Ovary (tissue), 9 donors: ENCODE measurements around the gene WNK2. TPM values are rescaled to one million over a fixed set of nuclear protein-coding genes. Genes with fewer than 3 reads are reported as not detected.
A peak's percentile ranks its signal among the peaks of the same experiment; 100 is the strongest.
"Not testable (repeated sequence)": the region's sequence is repeated elsewhere in the genome, so short reads cannot be mapped to it uniquely, and the experiment has no call there.

Experiments used
- DNase-seq, 5 donors: peaks; one replicate each; pipeline ENCODE4 v3.0.0-alpha.2; 2019 to 2020
- H3K27ac ChIP-seq, 2 donors: fragments of 200-600 bp; one replicate each; pipeline versions ENCODE4 v1.5.1 to v1.8.0; 2019 to 2022
- H3K27me3 ChIP-seq: fragments of 200-600 bp; one replicate; pipeline ENCODE4 v1.8.0; 2022
- H3K36me3 ChIP-seq: fragments of 200-600 bp; sonication (generic); one replicate; pipeline ENCODE4 v1.5.1; 2019
- H3K4me1 ChIP-seq: one replicate; pipeline ENCODE4 v1.8.1; 2013; ENCODE audit warnings: mild to moderate bottlenecking, moderate library complexity; ENCODE audit not compliant: insufficient read depth
- H3K4me3 ChIP-seq: fragments of 200-600 bp; sonication (generic); one replicate; pipeline ENCODE4 v1.5.1; 2017
- H3K9me3 ChIP-seq, 2 donors: fragments of 200-600 bp in 1 of 2; sonication (generic) in 1 of 2; one replicate each; pipeline versions ENCODE4 v1.5.1 to v1.8.1; 2013 to 2019; ENCODE audit warnings: mild to moderate bottlenecking in 1 of 2, moderate library complexity in 1 of 2
- CTCF ChIP-seq, 3 donors: fragments of 450-650 bp in 2 of 3; fragments of 200-600 bp in 1 of 3; IDR thresholded peaks; one replicate each; pipeline versions ENCODE4 v1.5.1 to v1.8.0; 2016 to 2022; ENCODE audit warnings: antibody characterized with exemption in 3 of 3, mild to moderate bottlenecking in 1 of 3
- EP300 ChIP-seq: sonication (generic); formaldehyde crosslinking; IDR thresholded peaks from one replicate; pipeline ENCODE4 v1.6.1; 2017; ENCODE audit warnings: antibody characterized with exemption
- POLR2A ChIP-seq: fragments of 450-650 bp; IDR thresholded peaks from one replicate; pipeline ENCODE4 v1.6.1; 2017; ENCODE audit warnings: antibody characterized with exemption, mild to moderate bottlenecking, moderate library complexity
- WGBS, 3 donors: extraction: QIAGEN DNeasy Blood & Tissue Kit in 1 of 3; methylation state at CpG; one replicate each; pipeline versions ENCODE4 v1.1.5 to v1.1.7; 2013 to 2017; 5-methylcytosine and 5-hydroxymethylcytosine counted together
- intact Hi-C, 4 donors: fragments of 100-400 bp; cut with DNase I; formaldehyde crosslinking; loops; one replicate each; pipeline versions ENCODE4 v1.11.0 to v1.15.1; 2022 to 2023
- polyA plus RNA-seq, 2 donors: library from polyadenylated mRNA; stranded (reverse); fragments of 200-250 nt in 1 of 2; fragments of 350-450 nt in 1 of 2; fragmentation: Illumina TruSeq in 1 of 2; extraction: RNeasy Lipid Tissue Mini Kit (QIAGEN cat#74804) in 1 of 2; gene quantifications; one replicate each; pipeline ENCODE4 v1.2.3, GENCODE V29; 2013 to 2014
- total RNA-seq, 7 donors: library from RNA; depleted of rRNA in 2 of 7; stranded (reverse); fragments of >200 nt in 2 of 7; fragmentation: NEBNext Ultra II Directional in 3 of 7; extraction: Animal tissue kit (Norgen Biotek cat#: 25700) in 3 of 7; gene quantifications; one replicate each; pipeline versions ENCODE4 v1.1.0 to v1.2.4, GENCODE V29; 2016 to 2023
- donor health status: DM: no; HTN: no; CAD: no; lungs with moderate emphysema.
- donor health status: DM: no; HTN: no; CAD: no.
- donor health status: Bipolar disorder and iron deficiency.
- donor health status: DM: yes; HTN: yes; CAD: no.
- donor health status: DM: no; HTN: no; CAD: no.
- donor health status: DM: yes; HTN: yes; CAD: no.

WNK2 gene
- total and polyA plus RNA-seq, 9 donors = 0.53 to 24.7 (median 4.4) TPM

DNA sequence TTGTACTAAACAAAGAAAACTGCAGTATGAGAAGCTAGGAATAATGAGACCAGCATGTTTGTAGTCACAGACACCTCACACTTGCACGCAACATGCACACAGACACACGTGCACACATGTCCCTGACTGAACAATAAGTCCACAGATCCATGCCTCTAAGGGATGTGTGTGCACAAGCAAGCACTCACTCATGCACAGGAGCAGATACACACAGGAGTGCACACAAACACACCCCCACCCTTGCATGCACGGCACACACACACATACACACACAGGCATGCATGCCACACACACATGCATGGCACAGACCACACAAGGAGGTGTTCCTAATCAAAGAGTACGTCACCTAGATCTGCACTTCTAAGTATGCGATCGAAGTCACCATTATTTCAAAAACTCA lies 156.2 kb downstream of the WNK2 start:
- H3K4me3 ChIP-seq = no peak overlapping the region
- H3K27ac ChIP-seq = no peak overlapping the region
- TF ChIP-seq POLR2A = no peak
- TF ChIP-seq CTCF (IDR thresholded peaks at IDR 0.05) = no peak
- TF ChIP-seq EP300 = no peak
- H3K4me1 ChIP-seq = no peaks in the 10 kb centered on the region
- H3K36me3 ChIP-seq = no peaks in the 10 kb centered on the region
- H3K9me3 ChIP-seq = no peaks in the 10 kb centered on the region
- no peaks in the 10 kb centered on the region for H3K27me3 ChIP-seq
- DNase-seq = no peak
- WGBS, 3 donors = 92 to 94% (median 92%) methylated on average over 6 of the region's 6 CpGs
- intact Hi-C loops = no loop called here

DNA sequence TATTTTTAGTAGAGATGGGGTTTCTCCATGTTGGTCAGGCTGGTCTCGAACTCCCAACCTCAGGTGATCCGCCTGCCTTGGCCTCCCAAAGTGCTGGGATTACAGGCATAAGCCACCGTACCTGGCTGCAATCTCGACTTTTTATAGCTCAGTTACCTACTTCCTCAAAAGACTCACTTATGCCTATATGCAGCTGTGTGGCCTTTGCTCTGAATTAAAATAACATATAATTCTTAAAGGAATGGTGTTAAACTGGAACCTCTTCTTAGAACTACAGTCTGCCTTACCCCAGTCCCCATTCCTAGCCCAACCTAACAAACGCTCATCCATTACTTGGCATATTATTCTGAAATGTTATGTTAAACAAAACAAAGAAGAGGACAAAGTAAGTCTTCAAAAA lies 157.9 kb downstream of the WNK2 start:
- DNase-seq, H3K27ac ChIP-seq, H3K4me3 ChIP-seq, H3K4me1 ChIP-seq, intact Hi-C loops, H3K9me3 ChIP-seq, H3K27me3 ChIP-seq, H3K36me3 ChIP-seq: not testable (repeated sequence)
- 68 to 87% (median 81%) methylated on average over 5 of the region's 5 CpGs for WGBS, 3 donors

GRCh38 chr9:93342428-93342827 lies 158.5 kb downstream of the WNK2 start:
- H3K4me3 ChIP-seq, intact Hi-C loops, H3K4me1 ChIP-seq, H3K9me3 ChIP-seq, H3K36me3 ChIP-seq, H3K27me3 ChIP-seq, H3K27ac ChIP-seq, DNase-seq: not testable (repeated sequence)
- 82 to 84% (median 84%) methylated on average over 11 of the region's 11 CpGs for WGBS, 3 donors

DNA sequence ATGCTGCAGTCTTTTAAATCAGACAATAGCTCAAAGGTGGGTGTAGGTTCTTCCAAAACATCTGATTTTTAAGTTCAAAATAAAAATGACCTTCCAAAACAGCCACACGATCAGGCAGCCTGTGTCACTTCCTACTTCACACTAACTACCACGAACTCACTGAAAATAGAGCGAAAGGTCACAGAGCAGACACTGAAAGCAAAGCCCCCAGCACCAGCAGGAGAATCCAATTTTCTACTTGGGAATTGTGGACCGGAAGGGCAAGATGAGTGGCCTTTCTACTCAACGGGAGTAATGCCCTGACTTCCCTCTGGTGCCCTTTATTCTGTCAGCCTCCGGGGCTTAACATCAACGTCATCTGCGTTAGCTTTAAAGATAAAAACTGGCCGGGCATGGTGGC lies 159.7 kb downstream of the WNK2 start:
- peaks cover 3% of the 10 kb centered on the region for H3K4me1 ChIP-seq
- DNase-seq = no peak
- no peaks in the 10 kb centered on the region for H3K9me3 ChIP-seq
- H3K27ac ChIP-seq = no peak overlapping the region
- WGBS, 3 donors = 77 to 79% (median 78%) methylated on average over 9 of the region's 9 CpGs
- H3K36me3 ChIP-seq = no peaks in the 10 kb centered on the region
- H3K4me3 ChIP-seq = no peak overlapping the region
- intact Hi-C loops = no loop called here
- no peaks in the 10 kb centered on the region for H3K27me3 ChIP-seq
- TF ChIP-seq CTCF (IDR thresholded peaks at IDR 0.05) (no peak), EP300 (no peak), POLR2A (no peak)

GRCh38 chr9:93345643-93346230 lies 161.8 kb downstream of the WNK2 start:
- Histone ChIP-seq H3K27ac (no peak overlapping the region), H3K4me1 (peaks cover 3% of the 10 kb centered on the region), H3K9me3 (no peaks in the 10 kb centered on the region), H3K36me3 (no peaks in the 10 kb centered on the region), H3K27me3 (no peaks in the 10 kb centered on the region), H3K4me3 (peak overlapping the region; percentile 38)
- intact Hi-C loops = no loop called here
- no peak for TF ChIP-seq EP300
- TF ChIP-seq CTCF (IDR thresholded peaks at IDR 0.05) = no peak
- no peak for TF ChIP-seq POLR2A
- WGBS, 3 donors = 19 to 32% (median 25%) methylated on average over 19 of the region's 19 CpGs
- DNase-seq = no peak
